ENCODE data around the gene BAZ2B. TPM values are rescaled to one million over a fixed set of nuclear protein-coding genes. Genes with fewer than 3 reads are reported as not detected.

Gene BAZ2B
- total RNA-seq, 1 experiment from 2014 or later = 54.9 TPM

DNA sequence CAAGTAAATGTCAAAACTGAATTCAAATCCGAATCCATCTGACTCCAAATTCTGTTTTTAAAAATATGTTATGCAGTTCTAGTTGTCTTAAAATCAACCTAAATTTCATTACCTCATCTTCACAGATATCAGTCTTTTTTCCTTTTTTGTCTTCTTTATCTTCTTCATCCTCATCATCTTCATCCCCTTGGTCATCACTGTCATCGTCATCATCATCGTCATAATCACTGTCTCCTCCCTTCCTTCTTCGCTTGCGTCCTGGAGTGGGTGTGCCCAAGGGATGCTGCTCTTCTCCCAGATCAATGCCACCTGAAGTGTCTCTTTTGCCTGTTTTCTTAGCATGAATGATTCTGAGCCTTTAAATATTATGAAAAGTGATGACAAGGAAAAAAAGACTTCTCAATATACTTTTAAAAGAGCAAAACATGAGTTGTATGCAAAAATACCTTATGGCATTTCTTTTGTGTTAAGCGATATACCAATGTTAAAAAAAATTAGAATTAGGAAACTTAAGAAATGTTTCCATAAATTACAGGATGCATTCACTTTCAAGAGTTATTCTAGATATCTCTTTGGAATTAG is 233.8 kb downstream of the BAZ2B start:
- H3K4ac ChIP-seq (ENCODE audit: low read depth, low read length) = no peak overlapping the region
- H2BK20ac ChIP-seq (ENCODE audit: low read depth, low read length, poor library complexity, severe bottlenecking) = no peak overlapping the region
- no peaks in the 10 kb centered on the region for H3K79me1 ChIP-seq (ENCODE audit: insufficient read depth, low read depth, low read length, poor library complexity, severe bottlenecking)
- TF ChIP-seq, protein P1, sequence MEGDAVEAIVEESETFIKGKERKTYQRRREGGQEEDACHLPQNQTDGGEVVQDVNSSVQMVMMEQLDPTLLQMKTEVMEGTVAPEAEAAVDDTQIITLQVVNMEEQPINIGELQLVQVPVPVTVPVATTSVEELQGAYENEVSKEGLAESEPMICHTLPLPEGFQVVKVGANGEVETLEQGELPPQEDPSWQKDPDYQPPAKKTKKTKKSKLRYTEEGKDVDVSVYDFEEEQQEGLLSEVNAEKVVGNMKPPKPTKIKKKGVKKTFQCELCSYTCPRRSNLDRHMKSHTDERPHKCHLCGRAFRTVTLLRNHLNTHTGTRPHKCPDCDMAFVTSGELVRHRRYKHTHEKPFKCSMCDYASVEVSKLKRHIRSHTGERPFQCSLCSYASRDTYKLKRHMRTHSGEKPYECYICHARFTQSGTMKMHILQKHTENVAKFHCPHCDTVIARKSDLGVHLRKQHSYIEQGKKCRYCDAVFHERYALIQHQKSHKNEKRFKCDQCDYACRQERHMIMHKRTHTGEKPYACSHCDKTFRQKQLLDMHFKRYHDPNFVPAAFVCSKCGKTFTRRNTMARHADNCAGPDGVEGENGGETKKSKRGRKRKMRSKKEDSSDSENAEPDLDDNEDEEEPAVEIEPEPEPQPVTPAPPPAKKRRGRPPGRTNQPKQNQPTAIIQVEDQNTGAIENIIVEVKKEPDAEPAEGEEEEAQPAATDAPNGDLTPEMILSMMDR (conservative IDR thresholded peaks at IDR 0.05) = no peak
- no peaks in the 10 kb centered on the region for H4K20me1 ChIP-seq (ENCODE audit: control insufficient read depth, insufficient read depth, insufficient read length)
- no peaks in the 10 kb centered on the region for H3K79me2 ChIP-seq (ENCODE audit: insufficient read depth, low read length)
- DNase-seq = no peak
- H2BK120ac ChIP-seq (ENCODE audit: low read depth, low read length, poor library complexity, severe bottlenecking) = no peak overlapping the region
- H2BK12ac ChIP-seq (ENCODE audit: insufficient read length, low read depth, low read length) = no peak overlapping the region
- H3K9ac ChIP-seq (ENCODE audit: extremely low read depth, insufficient read length, low read length) = no peak overlapping the region
- no peak overlapping the region for H3K56ac ChIP-seq (ENCODE audit: insufficient read length, low read depth, low read length)
- H2BK15ac ChIP-seq (ENCODE audit: low read depth, low read length) = no peak overlapping the region
- H3K4me1 ChIP-seq (ENCODE audit: insufficient read depth, low read length) = no peaks in the 10 kb centered on the region
- H3T11ph ChIP-seq (ENCODE audit: low read length) = no peak overlapping the region
- no peaks in the 10 kb centered on the region for H3K9me3 Mint-ChIP-seq
- no peaks in the 10 kb centered on the region for H3K23me2 ChIP-seq (ENCODE audit: insufficient read length, low read depth, low read length, poor library complexity, severe bottlenecking)
- no peak overlapping the region for H3K18ac ChIP-seq (ENCODE audit: insufficient read length, low read depth, low read length)
- peaks cover 4 to 6% (median 6%) of the 10 kb centered on the region in 3 experiments; a peak in 5 of 7 replicates for H3K36me3 Mint-ChIP-seq (ENCODE audit: insufficient read depth in 1 of 3, low read depth in 3 of 3)
- no peak overlapping the region for H3K27ac ChIP-seq (ENCODE audit: insufficient read length, low read depth, low read length)
- H2BK5ac ChIP-seq (ENCODE audit: insufficient read length, low read length) = no peak overlapping the region
- H3K14ac ChIP-seq (ENCODE audit: insufficient read depth, low read length) = no peak overlapping the region
- H2AFZ ChIP-seq (ENCODE audit: low read length) = no peak overlapping the region
- H3K27ac Mint-ChIP-seq = no peak overlapping the region
- H2AK5ac ChIP-seq (ENCODE audit: insufficient read length, low read length) = no peak overlapping the region
- no peaks in the 10 kb centered on the region for H3K9me3 ChIP-seq (ENCODE audit: control insufficient read depth, low read depth, low read length)
- no peak overlapping the region for H4K5ac ChIP-seq (ENCODE audit: insufficient read length, low read depth, low read length)
- no peaks in the 10 kb centered on the region for H3K4me1 Mint-ChIP-seq
- no peaks in the 10 kb centered on the region for H3K27me3 ChIP-seq (ENCODE audit: insufficient read depth, low read length)
- no peak overlapping the region for H4K91ac ChIP-seq (ENCODE audit: insufficient read length, low read depth, low read length)
- no peak overlapping the region for H4K8ac ChIP-seq (replicated peaks; ENCODE audit: insufficient read length, low read depth, low read length)
- no peak overlapping the region for H3K23ac ChIP-seq (ENCODE audit: insufficient read length, low read depth, low read length)
- no peak overlapping the region for H3K4me3 Mint-ChIP-seq
- no CpG with 5 or more reads among the region's 6 CpGs for WGBS (ENCODE audit: extremely low coverage, insufficient read length, low lambda C conversion rate)
- no peak overlapping the region for H3K4me2 ChIP-seq (ENCODE audit: insufficient read depth, insufficient read length, low read length)
- H3K27me3 Mint-ChIP-seq (ENCODE audit: low read depth) = no peaks in the 10 kb centered on the region

All from H9 (cell line).